Liver (tissue), 3 donors: ENCODE data around the gene DPH3.

Source experiments
- EGR1 ChIP-seq, 2 donors: IDR thresholded peaks; 2 replicates each; pipeline ENCODE4 v1.6.1; 2016 to 2018; ENCODE audit warnings: antibody characterized with exemption in 2 of 2, low read depth in 2 of 2
- JUND ChIP-seq, 2 donors: IDR thresholded peaks; 2 replicates each; pipeline ENCODE4 v1.6.1; 2016; ENCODE audit warnings: antibody characterized with exemption in 2 of 2
- SP1 ChIP-seq: IDR thresholded peaks from 2 replicates; pipeline ENCODE4 v1.6.1; 2018; ENCODE audit warnings: antibody characterized with exemption, mild to moderate bottlenecking
- TAF1 ChIP-seq: conservative IDR thresholded peaks from 2 replicates; pipeline ENCODE4 v1.6.1; 2016; ENCODE audit warnings: antibody characterized with exemption, mild to moderate bottlenecking
- YY1 ChIP-seq: IDR thresholded peaks from 2 replicates; pipeline ENCODE4 v1.6.1; 2016; ENCODE audit warnings: antibody characterized with exemption, mild to moderate bottlenecking
- TF ChIP-seq, protein P1 (sequence below): fragments of 150-350 bp; IDR thresholded peaks from 2 replicates; pipeline ENCODE4 v1.5.1; 2017; ENCODE audit warnings: improper control_type of control experiment, low read depth, low read length; ENCODE audit not compliant: missing input control
- TF ChIP-seq, protein P2 (sequence below): IDR thresholded peaks from 2 replicates; pipeline ENCODE4 v1.6.1; 2016; ENCODE audit warnings: antibody characterized with exemption
- TF ChIP-seq, protein P3 (sequence below): IDR thresholded peaks from 2 replicates; pipeline ENCODE4 v1.6.1; 2016; ENCODE audit warnings: antibody characterized with exemption, mild to moderate bottlenecking
- TF ChIP-seq, protein P4 (sequence below): IDR thresholded peaks from 2 replicates; pipeline ENCODE4 v1.6.1; 2016; ENCODE audit warnings: antibody characterized with exemption
- TF ChIP-seq, protein P5 (sequence below): IDR thresholded peaks from 2 replicates; pipeline ENCODE4 v1.6.1; 2016; ENCODE audit warnings: antibody characterized with exemption
- donor health status: healthy.
- donor health status: healthy.

DNA sequence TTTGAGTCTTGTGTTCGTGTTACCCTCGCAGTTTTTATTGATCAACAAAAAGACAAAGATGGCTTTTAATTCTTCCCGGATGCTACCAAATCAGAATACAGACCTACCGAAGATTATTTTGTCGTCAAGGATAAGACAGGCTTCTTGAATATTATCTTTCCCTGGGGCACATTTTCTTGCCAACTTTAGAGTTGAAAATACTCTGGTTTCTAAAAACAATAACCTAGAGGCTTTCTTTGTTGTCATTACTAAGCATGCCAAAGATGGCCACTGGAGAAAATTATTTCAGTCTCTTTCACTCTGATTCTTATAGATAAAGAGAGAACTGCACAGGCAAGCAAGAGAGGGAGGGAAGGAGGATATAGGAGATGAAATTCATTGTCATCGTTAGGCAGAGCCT lies 34.1 kb upstream of the DPH3 start:
- TF ChIP-seq TAF1 (no peak), EGR1 (IDR thresholded peaks at IDR 0.05; ENCODE audit: low read depth in 2 of 2) (no peak), YY1 (no peak), JUND (IDR thresholded peaks at IDR 0.05) (no peak), SP1 (no peak)
- TF ChIP-seq, protein P1, sequence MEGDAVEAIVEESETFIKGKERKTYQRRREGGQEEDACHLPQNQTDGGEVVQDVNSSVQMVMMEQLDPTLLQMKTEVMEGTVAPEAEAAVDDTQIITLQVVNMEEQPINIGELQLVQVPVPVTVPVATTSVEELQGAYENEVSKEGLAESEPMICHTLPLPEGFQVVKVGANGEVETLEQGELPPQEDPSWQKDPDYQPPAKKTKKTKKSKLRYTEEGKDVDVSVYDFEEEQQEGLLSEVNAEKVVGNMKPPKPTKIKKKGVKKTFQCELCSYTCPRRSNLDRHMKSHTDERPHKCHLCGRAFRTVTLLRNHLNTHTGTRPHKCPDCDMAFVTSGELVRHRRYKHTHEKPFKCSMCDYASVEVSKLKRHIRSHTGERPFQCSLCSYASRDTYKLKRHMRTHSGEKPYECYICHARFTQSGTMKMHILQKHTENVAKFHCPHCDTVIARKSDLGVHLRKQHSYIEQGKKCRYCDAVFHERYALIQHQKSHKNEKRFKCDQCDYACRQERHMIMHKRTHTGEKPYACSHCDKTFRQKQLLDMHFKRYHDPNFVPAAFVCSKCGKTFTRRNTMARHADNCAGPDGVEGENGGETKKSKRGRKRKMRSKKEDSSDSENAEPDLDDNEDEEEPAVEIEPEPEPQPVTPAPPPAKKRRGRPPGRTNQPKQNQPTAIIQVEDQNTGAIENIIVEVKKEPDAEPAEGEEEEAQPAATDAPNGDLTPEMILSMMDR: no peak
- TF ChIP-seq, protein P2, sequence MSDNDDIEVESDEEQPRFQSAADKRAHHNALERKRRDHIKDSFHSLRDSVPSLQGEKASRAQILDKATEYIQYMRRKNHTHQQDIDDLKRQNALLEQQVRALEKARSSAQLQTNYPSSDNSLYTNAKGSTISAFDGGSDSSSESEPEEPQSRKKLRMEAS: no peak
- TF ChIP-seq, protein P3, sequence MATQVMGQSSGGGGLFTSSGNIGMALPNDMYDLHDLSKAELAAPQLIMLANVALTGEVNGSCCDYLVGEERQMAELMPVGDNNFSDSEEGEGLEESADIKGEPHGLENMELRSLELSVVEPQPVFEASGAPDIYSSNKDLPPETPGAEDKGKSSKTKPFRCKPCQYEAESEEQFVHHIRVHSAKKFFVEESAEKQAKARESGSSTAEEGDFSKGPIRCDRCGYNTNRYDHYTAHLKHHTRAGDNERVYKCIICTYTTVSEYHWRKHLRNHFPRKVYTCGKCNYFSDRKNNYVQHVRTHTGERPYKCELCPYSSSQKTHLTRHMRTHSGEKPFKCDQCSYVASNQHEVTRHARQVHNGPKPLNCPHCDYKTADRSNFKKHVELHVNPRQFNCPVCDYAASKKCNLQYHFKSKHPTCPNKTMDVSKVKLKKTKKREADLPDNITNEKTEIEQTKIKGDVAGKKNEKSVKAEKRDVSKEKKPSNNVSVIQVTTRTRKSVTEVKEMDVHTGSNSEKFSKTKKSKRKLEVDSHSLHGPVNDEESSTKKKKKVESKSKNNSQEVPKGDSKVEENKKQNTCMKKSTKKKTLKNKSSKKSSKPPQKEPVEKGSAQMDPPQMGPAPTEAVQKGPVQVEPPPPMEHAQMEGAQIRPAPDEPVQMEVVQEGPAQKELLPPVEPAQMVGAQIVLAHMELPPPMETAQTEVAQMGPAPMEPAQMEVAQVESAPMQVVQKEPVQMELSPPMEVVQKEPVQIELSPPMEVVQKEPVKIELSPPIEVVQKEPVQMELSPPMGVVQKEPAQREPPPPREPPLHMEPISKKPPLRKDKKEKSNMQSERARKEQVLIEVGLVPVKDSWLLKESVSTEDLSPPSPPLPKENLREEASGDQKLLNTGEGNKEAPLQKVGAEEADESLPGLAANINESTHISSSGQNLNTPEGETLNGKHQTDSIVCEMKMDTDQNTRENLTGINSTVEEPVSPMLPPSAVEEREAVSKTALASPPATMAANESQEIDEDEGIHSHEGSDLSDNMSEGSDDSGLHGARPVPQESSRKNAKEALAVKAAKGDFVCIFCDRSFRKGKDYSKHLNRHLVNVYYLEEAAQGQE: no peak
- TF ChIP-seq, protein P4, sequence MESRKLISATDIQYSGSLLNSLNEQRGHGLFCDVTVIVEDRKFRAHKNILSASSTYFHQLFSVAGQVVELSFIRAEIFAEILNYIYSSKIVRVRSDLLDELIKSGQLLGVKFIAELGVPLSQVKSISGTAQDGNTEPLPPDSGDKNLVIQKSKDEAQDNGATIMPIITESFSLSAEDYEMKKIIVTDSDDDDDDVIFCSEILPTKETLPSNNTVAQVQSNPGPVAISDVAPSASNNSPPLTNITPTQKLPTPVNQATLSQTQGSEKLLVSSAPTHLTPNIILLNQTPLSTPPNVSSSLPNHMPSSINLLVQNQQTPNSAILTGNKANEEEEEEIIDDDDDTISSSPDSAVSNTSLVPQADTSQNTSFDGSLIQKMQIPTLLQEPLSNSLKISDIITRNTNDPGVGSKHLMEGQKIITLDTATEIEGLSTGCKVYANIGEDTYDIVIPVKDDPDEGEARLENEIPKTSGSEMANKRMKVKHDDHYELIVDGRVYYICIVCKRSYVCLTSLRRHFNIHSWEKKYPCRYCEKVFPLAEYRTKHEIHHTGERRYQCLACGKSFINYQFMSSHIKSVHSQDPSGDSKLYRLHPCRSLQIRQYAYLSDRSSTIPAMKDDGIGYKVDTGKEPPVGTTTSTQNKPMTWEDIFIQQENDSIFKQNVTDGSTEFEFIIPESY: no peak
- TF ChIP-seq, protein P5, sequence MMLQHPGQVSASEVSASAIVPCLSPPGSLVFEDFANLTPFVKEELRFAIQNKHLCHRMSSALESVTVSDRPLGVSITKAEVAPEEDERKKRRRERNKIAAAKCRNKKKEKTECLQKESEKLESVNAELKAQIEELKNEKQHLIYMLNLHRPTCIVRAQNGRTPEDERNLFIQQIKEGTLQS: no peak
